ENCODE results near the gene FBL.

Gene FBL

DNA sequence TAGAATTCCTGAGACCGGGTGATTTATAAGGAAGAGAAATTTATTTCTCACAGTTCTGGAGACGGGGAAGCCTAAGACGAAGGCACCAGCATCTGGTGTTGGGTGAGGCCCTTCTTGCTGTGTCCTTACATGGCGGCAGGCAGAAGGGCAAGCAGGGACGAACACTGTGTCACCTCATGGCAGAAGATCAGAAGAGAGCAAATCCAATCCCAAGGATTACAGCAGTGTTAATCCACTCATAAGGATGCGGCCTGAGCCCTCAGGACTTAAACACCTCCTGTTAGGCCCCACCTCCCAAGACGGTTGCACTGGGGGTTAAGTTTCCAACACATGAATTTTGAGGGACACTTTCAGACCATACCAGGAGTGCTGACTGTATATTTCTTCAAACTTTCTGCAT, 6.7 kb upstream of the FBL start:
- TF ChIP-seq POLR2AphosphoS5 (IDR thresholded peaks at IDR 0.05; ENCODE audit: low read depth, low read length) (no peak), SIN3A (IDR thresholded peaks at IDR 0.05; ENCODE audit: borderline replicate concordance, insufficient read depth, low read length) (no peak), FOXP2 (optimal IDR thresholded peaks at IDR 0.05; ENCODE audit: borderline replicate concordance, extremely low read depth, extremely low read length, insufficient read depth) (no peak), TAF1 (IDR thresholded peaks at IDR 0.05; ENCODE audit: borderline replicate concordance, insufficient read depth, low read length) (no peak)
- TF ChIP-seq, protein P1, sequence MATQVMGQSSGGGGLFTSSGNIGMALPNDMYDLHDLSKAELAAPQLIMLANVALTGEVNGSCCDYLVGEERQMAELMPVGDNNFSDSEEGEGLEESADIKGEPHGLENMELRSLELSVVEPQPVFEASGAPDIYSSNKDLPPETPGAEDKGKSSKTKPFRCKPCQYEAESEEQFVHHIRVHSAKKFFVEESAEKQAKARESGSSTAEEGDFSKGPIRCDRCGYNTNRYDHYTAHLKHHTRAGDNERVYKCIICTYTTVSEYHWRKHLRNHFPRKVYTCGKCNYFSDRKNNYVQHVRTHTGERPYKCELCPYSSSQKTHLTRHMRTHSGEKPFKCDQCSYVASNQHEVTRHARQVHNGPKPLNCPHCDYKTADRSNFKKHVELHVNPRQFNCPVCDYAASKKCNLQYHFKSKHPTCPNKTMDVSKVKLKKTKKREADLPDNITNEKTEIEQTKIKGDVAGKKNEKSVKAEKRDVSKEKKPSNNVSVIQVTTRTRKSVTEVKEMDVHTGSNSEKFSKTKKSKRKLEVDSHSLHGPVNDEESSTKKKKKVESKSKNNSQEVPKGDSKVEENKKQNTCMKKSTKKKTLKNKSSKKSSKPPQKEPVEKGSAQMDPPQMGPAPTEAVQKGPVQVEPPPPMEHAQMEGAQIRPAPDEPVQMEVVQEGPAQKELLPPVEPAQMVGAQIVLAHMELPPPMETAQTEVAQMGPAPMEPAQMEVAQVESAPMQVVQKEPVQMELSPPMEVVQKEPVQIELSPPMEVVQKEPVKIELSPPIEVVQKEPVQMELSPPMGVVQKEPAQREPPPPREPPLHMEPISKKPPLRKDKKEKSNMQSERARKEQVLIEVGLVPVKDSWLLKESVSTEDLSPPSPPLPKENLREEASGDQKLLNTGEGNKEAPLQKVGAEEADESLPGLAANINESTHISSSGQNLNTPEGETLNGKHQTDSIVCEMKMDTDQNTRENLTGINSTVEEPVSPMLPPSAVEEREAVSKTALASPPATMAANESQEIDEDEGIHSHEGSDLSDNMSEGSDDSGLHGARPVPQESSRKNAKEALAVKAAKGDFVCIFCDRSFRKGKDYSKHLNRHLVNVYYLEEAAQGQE (IDR thresholded peaks at IDR 0.05; ENCODE audit: insufficient read depth in 1 of 2, low read depth in 2 of 2, low read length in 2 of 2): no peak

- no peak for TF ChIP-seq SIN3A (IDR thresholded peaks at IDR 0.05; ENCODE audit: borderline replicate concordance, insufficient read depth, low read length)
- TF ChIP-seq FOXP2 (optimal IDR thresholded peaks at IDR 0.05; ENCODE audit: borderline replicate concordance, extremely low read depth, extremely low read length, insufficient read depth): no peak
- TF ChIP-seq, protein P1 (IDR thresholded peaks at IDR 0.05; ENCODE audit: insufficient read depth in 1 of 2, low read depth in 2 of 2, low read length in 2 of 2): no peak
- TF ChIP-seq TAF1 (IDR thresholded peaks at IDR 0.05; ENCODE audit: borderline replicate concordance, insufficient read depth, low read length): no peak
- no peak for TF ChIP-seq POLR2AphosphoS5 (IDR thresholded peaks at IDR 0.05; ENCODE audit: low read depth, low read length)
Observed at GRCh38 chr19:39850892-39851291, 4.7 kb upstream of the FBL start.

DNA sequence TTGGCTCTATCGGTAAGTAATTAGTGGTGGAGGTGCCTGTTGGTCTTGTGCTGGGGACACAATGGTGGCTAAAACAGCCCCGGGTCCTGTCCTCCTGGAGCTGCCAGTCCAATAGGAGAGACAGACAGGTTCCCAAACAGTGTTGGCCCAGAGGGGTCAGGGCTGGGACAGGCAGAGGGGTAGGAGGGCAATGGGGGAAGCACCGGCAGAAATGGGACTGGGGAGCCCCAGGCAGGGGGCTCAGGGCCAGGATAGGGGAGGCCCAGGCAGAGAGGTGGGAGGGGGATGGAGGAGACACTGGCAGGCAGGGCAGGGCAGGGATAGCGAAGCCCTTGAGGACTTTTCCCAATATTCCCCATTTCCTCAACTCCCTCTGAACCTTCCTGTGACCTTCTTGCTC, 2.2 kb upstream of the FBL start:
- TF ChIP-seq TAF1 (IDR thresholded peaks at IDR 0.05; ENCODE audit: borderline replicate concordance, insufficient read depth, low read length): no peak
- no peak for TF ChIP-seq POLR2AphosphoS5 (IDR thresholded peaks at IDR 0.05; ENCODE audit: low read depth, low read length)
- TF ChIP-seq FOXP2 (optimal IDR thresholded peaks at IDR 0.05; ENCODE audit: borderline replicate concordance, extremely low read depth, extremely low read length, insufficient read depth): no peak

- TF ChIP-seq, protein P1 (IDR thresholded peaks at IDR 0.05; ENCODE audit: insufficient read depth in 1 of 2, low read depth in 2 of 2, low read length in 2 of 2): no peak
- TF ChIP-seq TAF1 (IDR thresholded peaks at IDR 0.05; ENCODE audit: borderline replicate concordance, insufficient read depth, low read length): no peak
- no peak for TF ChIP-seq POLR2AphosphoS5 (IDR thresholded peaks at IDR 0.05; ENCODE audit: low read depth, low read length)
- no peak for TF ChIP-seq FOXP2 (optimal IDR thresholded peaks at IDR 0.05; ENCODE audit: borderline replicate concordance, extremely low read depth, extremely low read length, insufficient read depth)
- no peak for TF ChIP-seq SIN3A (IDR thresholded peaks at IDR 0.05; ENCODE audit: borderline replicate concordance, insufficient read depth, low read length)
Observed at GRCh38 chr19:39847525-39847924, 1.3 kb upstream of the FBL start.

GRCh38 chr19:39846678-39847486, 703 bp upstream of the FBL start:
- TF ChIP-seq SIN3A (IDR thresholded peaks at IDR 0.05; ENCODE audit: borderline replicate concordance, insufficient read depth, low read length) (no peak), TAF1 (IDR thresholded peaks at IDR 0.05; ENCODE audit: borderline replicate concordance, insufficient read depth, low read length) (no peak), POLR2AphosphoS5 (IDR thresholded peaks at IDR 0.05; ENCODE audit: low read depth, low read length) (no peak), FOXP2 (optimal IDR thresholded peaks at IDR 0.05; ENCODE audit: borderline replicate concordance, extremely low read depth, extremely low read length, insufficient read depth) (no peak)
- TF ChIP-seq, protein P1 (IDR thresholded peaks at IDR 0.05; ENCODE audit: insufficient read depth in 1 of 2, low read depth in 2 of 2, low read length in 2 of 2): no peak
